NCI-H226 (cell line): ENCODE data around the gene MMP1.
A peak's percentile ranks its signal among the peaks of the same experiment; 100 is the strongest.

Source experiments
- DNase-seq: peaks from one replicate; pipeline ENCODE4 v3.0.0-alpha.2; 2015

The MMP1 gene

DNA sequence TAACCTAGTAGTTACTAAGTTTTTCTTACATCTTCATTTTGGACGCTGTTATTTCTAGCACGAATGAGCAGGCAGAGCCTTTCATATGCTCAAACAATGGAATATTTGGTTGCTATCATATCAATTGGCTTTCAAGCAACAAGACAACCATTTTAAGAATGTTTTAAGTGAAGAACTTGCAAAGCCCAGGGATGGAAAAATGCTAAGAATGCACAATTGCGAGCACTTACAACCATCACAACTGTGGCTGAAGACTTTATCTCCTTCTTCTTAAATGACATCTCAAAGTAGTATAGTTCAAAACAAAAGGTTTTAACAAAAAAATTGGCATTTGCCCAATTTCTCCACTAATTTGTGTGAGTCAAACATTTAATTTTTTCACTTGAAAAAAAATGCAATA is 8.3 kb upstream of the MMP1 start:
- DNase-seq: no peak

GRCh38 chr11:102802341-102802740 is 4.4 kb upstream of the MMP1 start:
- DNase-seq: peak; percentile 7

DNA sequence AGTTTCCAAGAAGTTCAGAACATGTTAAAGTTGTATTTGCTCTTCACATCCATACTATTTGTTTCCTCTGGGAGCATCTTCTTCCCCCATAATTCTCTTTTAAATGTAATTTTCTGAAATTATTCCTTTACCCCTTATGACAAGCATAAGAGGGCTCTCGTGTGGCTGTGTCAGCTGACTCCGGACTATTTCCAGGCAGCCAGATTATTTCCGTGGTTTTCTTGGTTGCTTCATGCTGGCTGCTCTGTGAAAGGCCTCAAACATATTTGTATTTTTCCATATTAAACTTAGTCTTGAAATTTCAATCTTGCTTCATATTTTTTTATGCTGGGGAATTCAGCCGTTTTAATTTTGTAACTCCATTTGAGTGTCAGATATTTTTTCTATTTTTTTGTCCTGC is 2.8 kb upstream of the MMP1 start:
- no peak for DNase-seq

GRCh38 chr11:102799681-102800340 is 1.9 kb upstream of the MMP1 start:
- no peak for DNase-seq

- no peak for DNase-seq
These were observed 3.6 kb downstream of the MMP1 start for GRCh38 chr11:102794382-102794781.

GRCh38 chr11:102793677-102794290 is 4.2 kb downstream of the MMP1 start:
- DNase-seq: no peak

- no peak for DNase-seq
These were observed 5.4 kb downstream of the MMP1 start for GRCh38 chr11:102792604-102793003.

DNA sequence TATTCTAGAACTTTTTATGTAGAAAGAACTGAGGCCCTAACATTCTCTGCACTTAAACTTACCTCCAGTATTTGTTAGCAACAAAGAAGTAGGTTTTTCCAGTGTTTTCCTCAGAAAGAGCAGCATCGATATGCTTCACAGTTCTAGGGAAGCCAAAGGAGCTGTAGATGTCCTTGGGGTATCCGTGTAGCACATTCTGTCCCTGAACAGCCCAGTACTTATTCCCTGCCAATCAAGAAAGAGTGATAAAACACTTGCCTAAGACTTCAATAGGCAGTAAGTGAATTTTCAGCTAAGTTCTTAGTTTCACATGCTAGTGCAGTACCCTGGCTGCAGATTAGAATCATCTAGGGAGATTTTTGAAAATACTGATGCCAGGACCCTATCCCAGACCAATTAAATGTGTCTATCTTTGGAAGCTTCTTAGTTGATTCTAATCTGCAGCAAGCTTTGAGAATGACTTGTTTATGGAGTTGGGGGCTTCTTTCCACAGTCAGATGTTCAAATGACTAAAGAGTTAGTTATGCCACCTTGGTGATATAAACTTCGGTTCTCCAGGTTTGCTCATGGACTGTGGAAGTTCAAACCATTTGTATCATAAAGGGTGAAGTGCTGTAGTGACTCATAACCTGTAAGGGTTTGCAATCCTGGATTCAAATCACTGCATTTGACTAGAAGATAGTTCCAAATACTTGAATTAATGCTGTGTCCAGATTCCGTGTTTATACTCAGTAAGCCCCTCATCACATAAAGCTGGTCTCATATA is 6.5 kb downstream of the MMP1 start:
- peak; percentile 22 for DNase-seq

DNA sequence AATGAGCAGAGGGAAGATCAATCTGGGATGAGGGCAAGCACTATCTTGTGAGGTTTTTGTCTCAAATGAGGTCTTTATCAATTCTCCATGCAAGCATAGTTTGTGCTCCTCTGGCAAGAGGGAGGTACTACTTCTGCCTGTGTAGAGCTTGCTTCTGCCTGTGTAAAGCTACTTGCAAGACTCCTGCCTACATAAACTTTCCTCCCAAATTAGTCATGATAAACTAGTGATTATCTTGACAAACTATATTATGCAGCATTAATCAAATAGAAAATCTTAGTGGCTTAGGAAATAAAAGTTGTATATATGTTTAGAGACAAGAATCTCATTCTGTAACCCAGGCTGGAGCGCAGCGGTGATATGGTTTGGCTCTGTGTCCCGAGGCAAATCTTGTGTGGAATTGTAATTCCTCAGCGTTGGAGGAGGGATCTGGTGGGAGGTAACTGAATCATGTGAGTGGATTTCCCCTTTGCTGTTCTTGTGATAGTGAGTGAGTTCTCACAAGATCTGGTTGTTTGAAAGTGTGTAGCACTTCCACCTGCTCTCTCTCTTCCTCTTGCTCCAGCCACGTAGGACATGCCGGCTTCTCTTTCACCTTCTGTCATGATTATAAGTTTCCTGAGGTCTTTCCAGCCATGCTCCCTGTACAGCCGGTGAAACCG is 9.5 kb downstream of the MMP1 start:
- no peak for DNase-seq

- no peak for DNase-seq
These were observed 13.6 kb downstream of the MMP1 start for GRCh38 chr11:102784380-102784779.

GRCh38 chr11:102783720-102784119 is 14.2 kb downstream of the MMP1 start:
- DNase-seq: no peak

GRCh38 chr11:102783016-102783415 is 14.9 kb downstream of the MMP1 start:
- DNase-seq: no peak

- DNase-seq: no peak
These were observed 16.3 kb downstream of the MMP1 start for GRCh38 chr11:102781676-102782075.

GRCh38 chr11:102780491-102780918 is 17.5 kb downstream of the MMP1 start, which contains the start of gene MMP10:
MMP10 (minus strand) TSS chr11:102780628; CDS start chr11:102780591, 37 bp downstream.
- DNase-seq: peak; percentile 74

DNA sequence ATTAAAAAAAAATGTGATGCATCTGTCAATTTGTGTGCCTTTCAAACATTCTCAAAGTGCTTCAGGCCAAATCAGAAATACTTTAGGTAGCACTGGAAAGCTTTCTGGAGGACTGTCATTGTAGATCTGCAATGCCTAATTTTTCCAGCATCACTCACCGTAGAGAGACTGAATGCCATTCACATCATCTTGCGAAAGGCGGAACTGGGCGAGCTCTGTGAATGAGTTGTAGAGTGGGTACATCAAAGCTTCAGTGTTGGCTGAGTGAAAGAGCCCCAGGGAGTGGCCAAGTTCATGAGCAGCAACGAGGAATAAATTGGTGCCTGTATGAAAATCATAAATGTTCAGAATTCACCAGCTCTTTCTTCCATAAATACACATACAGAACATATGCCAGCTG is 21.5 kb downstream of the MMP1 start:
- DNase-seq: no peak

GRCh38 chr11:102773386-102773785 is 24.6 kb downstream of the MMP1 start:
- no peak for DNase-seq

- DNase-seq: no peak
These were observed 26.6 kb downstream of the MMP1 start for GRCh38 chr11:102771351-102771750.

- no peak for DNase-seq
These were observed 27.8 kb downstream of the MMP1 start for GRCh38 chr11:102770191-102770590.

- no peak for DNase-seq
These were observed 30.2 kb downstream of the MMP1 start for GRCh38 chr11:102767800-102768199.

- peak; percentile 75 for DNase-seq
These were observed 34.5 kb downstream of the MMP1 start for GRCh38 chr11:102763440-102763839.

DNA sequence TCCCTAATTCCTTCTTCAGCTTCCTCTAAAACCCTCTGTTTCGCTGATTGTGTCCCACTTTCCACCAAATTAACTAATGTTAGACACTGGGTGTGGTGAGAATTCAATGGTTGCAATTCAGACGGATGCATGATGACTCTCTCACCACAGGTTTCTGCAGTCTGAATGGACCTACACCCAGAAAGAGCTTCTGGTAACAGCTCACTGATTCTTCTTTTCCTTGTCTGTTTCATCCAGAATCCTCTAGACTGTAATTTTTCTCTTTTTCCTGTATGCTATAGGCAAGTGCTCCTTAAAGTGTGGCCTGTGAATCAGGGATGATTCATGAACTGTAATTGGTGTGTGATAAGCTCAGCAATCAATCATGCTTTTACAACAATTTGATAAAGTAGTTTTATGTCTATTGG is 35.6 kb downstream of the MMP1 start:
- DNase-seq: peak; percentile 79

- DNase-seq: peak; percentile 79
These were observed 36.2 kb downstream of the MMP1 start for GRCh38 chr11:102761646-102762238.
